T-helper 22 cell (primary cell): Measurements from ENCODE around the gene STUM.

Experiments used
- DNase-seq: peaks from one replicate; pipeline ENCODE4 v3.0.0-alpha.2; 2020; ENCODE audit warnings: low read depth

STUM gene

GRCh38 chr1:226534098-226534497, 14.5 kb upstream of the STUM start:
- no peak for DNase-seq

- DNase-seq = no peak
Observed at GRCh38 chr1:226534645-226535044, 13.9 kb upstream of the STUM start.

GRCh38 chr1:226535666-226536065, 12.9 kb upstream of the STUM start:
- no peak for DNase-seq

- no peak for DNase-seq
Observed at GRCh38 chr1:226541231-226541630, 7.3 kb upstream of the STUM start.

GRCh38 chr1:226541631-226542622, 6.6 kb upstream of the STUM start:
- no peak for DNase-seq

- DNase-seq = no peak
Observed at GRCh38 chr1:226542623-226543103, 5.9 kb upstream of the STUM start.

DNA sequence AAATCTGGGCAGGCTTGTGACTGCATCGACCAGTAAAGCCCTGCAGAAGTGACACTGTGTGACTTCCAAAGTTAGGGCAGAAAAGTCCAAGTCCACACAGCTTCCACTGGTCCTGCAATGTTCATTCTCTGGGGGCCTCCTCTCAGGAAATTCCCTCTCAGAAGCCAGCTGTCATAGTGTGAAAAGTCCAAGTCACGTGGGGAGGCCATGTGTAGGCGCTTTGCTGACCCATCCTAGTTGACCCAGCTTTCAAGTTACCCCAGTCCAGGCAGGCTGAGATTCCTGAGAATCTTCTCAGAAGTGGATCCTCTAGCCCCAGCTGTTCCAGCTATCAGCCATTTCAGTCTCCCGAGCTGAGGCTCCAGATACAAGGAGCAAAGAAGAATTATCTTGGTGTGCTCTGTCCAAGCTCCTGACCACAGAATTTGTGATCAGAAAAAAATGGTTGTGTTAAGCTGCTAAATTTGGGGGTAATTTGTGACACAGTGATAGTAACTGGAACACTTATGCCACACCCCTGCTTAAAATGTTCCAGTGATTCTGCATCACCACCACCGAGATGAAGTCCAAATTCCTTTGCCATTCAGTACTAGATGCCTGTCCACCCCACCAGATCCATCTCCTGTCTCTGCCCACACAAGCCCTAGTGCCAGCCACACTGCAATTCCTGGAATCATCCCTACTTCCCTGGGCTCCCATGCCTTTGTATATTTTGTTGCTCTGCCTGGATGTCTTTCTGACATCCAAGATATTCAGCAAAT, 2.5 kb upstream of the STUM start:
- no peak for DNase-seq

- DNase-seq = no peak
Observed at GRCh38 chr1:226546926-226547325, 1.6 kb upstream of the STUM start.

GRCh38 chr1:226547754-226548191, 791 bp upstream of the STUM start:
- DNase-seq = peak; percentile 20

GRCh38 chr1:226549094-226549936, 751 bp downstream of the STUM start:
- no peak for DNase-seq

DNA sequence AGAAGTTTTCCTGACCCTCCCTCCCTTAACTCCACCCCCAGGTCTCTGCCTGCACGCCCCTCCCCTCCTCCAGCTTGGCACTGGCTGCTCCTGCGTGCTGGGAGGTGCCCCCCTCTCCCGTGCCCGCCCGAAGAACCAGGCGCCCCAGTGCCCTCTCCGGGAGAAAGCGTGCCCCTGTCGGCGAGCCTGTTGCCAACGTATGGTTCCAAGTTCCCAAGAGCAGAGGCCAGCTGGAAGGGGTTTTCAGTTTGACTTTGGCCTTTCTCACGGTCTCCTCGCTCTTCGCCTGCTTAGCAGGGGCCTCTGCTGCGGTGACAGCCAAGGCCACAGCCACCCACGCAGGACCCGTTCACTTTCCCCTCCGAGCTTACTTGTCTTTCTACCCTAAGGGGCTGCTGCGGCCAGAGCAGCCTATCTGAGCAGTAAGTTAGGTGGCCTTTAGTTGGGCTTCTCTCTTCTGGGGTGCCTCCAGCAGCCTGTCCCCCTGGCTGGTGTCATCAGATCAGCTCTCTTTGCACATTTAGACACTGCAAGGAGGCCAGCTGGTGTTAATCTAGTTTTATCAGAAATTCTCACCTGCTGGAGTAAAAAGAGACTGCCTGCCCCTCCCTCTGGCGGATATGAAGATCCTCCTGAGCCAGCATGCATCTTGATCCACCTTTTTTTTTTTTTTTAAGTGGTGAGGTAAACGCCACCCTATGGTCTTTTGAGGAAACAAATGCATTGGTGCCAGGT, 1.5 kb downstream of the STUM start:
- no peak for DNase-seq

GRCh38 chr1:226550672-226551041, 2.1 kb downstream of the STUM start:
- DNase-seq = no peak

- DNase-seq = no peak
Observed at GRCh38 chr1:226551299-226551698, 2.7 kb downstream of the STUM start.

DNA sequence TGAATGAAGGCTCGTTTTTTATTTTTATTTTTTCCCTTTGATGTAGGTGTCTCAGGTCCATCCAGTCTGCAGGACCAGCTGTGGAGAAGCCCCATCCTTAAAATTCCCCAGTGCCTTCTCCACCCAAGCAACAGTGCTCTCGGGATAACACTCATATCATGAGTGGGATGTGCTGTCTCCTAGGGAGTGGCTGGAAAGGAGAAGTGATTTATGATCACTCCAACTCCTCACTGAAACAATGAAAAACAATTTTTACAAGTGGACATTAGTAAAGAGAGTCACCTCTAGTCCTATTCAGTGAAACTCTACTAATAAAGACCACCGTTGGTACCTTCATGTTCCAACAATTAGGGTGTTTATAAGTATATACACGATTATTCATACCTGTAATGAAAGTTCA, 3.5 kb downstream of the STUM start:
- no peak for DNase-seq

DNA sequence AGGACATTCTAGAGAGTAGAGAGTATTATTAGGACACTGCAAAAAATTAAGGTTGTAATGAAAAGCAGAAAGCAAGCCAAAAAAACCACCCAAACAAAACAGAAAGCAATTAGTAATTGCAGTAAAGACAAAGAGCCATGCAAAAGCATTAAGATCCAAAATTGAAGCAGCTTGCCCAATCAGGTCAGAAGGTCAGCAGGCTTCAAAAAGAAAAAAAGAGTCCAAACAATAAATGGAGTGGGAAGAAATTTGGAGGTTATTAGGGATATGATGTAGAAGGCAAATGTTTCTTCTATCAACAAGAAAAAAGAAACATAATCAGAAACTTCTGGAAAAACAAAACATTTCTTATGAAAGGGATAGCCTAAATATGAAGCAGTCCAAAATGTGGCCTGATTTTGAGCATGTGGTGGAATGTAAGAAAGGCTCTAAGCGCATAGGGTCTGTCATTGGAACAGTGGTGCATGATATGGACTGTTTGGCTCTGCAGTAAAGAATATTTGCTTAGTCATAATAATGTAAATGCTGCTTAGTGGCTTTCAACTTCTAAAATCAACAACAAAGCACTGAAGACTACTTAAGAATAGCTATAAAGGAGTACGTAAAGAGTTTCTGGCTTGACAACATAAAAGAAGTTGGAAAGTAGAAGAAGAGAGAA, 4.8 kb downstream of the STUM start:
- no peak for DNase-seq

- no peak for DNase-seq
Observed at GRCh38 chr1:226553924-226554282, 5.3 kb downstream of the STUM start.

GRCh38 chr1:226555092-226555491, 6.5 kb downstream of the STUM start:
- no peak for DNase-seq

DNA sequence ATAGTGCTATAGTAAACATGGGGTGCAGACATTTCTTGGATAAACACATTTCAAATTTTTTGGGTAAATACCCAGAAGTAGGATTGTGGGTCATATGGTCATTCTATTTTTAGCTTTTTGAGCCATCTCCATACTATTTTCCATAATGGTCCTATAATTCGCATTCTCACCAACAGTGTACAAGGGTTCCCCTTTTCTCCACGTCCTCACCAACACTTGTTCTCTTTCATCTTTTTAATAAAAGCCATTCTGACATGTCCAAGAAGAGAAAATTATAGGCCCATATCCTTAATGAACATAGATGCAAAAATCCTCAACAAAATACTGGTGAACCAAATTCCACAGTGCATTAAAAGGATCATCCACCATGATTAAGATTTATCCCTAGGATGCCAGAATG, 8.9 kb downstream of the STUM start:
- no peak for DNase-seq

- DNase-seq = no peak
Observed at GRCh38 chr1:226558036-226558650, 9.6 kb downstream of the STUM start.

DNA sequence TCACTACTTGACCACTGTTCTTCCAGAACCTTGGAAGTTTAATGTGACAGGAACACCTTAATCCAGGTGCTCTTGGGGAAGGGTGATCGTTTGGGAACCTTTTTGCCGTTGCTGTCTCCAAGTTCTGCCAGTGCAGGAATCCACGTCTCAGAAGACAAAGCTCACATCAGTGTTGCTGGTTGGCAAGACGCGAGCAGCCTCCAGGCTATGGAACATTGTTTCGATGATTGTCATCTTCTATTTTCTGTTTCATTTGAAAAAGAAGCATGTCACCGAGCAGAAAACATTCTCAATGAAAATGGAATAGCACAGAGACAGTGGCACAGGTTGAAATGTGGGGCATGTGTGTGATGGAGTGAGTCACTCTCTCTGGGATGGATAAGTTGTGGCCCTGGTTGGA, 11.7 kb downstream of the STUM start:
- DNase-seq = no peak
